HUDEP-2 (cell line): ENCODE data around the gene DECR2.
"Not testable (repeated sequence)": the region's sequence is repeated elsewhere in the genome, so short reads cannot be mapped to it uniquely, and the experiment has no call there.

Experiments used
- DNase-seq, 76 experiments: peaks; one replicate each; lab custom pipeline; 2025; ENCODE audit not compliant: unreplicated experiment in 76 of 76; lab: John Stamatoyannopoulos, UW

DECR2 gene

GRCh38 chr16:397736-398332 lies 3.9 kb upstream of the DECR2 start:
- peak in 58 of 76 experiments; percentile 15 to 78 (median 50) for DNase-seq

GRCh38 chr16:398561-399339 lies 2.9 kb upstream of the DECR2 start:
- peak in 49 of 76 experiments; percentile 33 to 84 (median 62) for DNase-seq

GRCh38 chr16:399340-400019 lies 2.2 kb upstream of the DECR2 start:
- peak in 65 of 76 experiments; percentile 18 to 84 (median 63) for DNase-seq

- peak in 17 of 76 experiments; percentile 9 to 62 (median 25) for DNase-seq
Observed at GRCh38 chr16:400061-400591, 1.6 kb upstream of the DECR2 start.

GRCh38 chr16:404971-405486 lies 3.3 kb downstream of the DECR2 start:
- DNase-seq, result no peak

- no peak for DNase-seq
Observed at GRCh38 chr16:405548-406506, 4.1 kb downstream of the DECR2 start.

- no peak for DNase-seq
Observed at GRCh38 chr16:407253-407652, 5.6 kb downstream of the DECR2 start.

- no peak for DNase-seq
Observed at GRCh38 chr16:410516-411178, 9.0 kb downstream of the DECR2 start.

- DNase-seq, result no peak
Observed at GRCh38 chr16:411576-412265, 10.0 kb downstream of the DECR2 start.

GRCh38 chr16:414395-415169 lies 12.9 kb downstream of the DECR2 start:
- no peak for DNase-seq

GRCh38 chr16:415170-415498 lies 13.4 kb downstream of the DECR2 start:
- not testable (repeated sequence) for DNase-seq

- not testable (repeated sequence) for DNase-seq
Observed at GRCh38 chr16:422179-422578, 20.5 kb downstream of the DECR2 start.

GRCh38 chr16:424033-424622 lies 22.4 kb downstream of the DECR2 start:
- DNase-seq, result peak in 40 of 76 experiments; percentile 5 to 66 (median 31)

GRCh38 chr16:424623-425081 lies 23.0 kb downstream of the DECR2 start:
- DNase-seq, result peak in 28 of 76 experiments; percentile 4 to 59 (median 34)

- peak in 69 of 76 experiments; percentile 3 to 88 (median 65) for DNase-seq
Observed at GRCh38 chr16:425082-425718, 23.5 kb downstream of the DECR2 start, which contains the start of gene RAB11FIP3. Gene RAB11FIP3, plus strand, starts transcription at chr16:425649. Its CDS starts 358 bp downstream, at chr16:426007.

GRCh38 chr16:425740-426114 lies 24.0 kb downstream of the DECR2 start:
- no peak for DNase-seq
